H1 (cell line): Measurements from ENCODE around the gene GNB1L. TPM values are rescaled to one million over a fixed set of nuclear protein-coding genes. Genes with fewer than 3 reads are reported as not detected.

Source experiments
- CTCF ChIA-PET: fragments of 300-600 bp; sonication (Branson Sonifier 250); formaldehyde crosslinking; loops from one replicate; lab custom pipeline; 2021; ENCODE audit not compliant: partially characterized antibody; lab: Charles Lee
- POLR2A ChIA-PET: fragments of 300-600 bp; sonication (Branson Sonifier 250); formaldehyde crosslinking; loops from one replicate; lab custom pipeline; 2021; ENCODE audit warnings: inconsistent platforms; ENCODE audit not compliant: partially characterized antibody; lab: Charles Lee
- DNase-seq, 2 experiments: peaks; one replicate each; pipeline versions ENCODE4 v3.0.0 to v3.0.0-alpha.2; 2010 to 2022; ENCODE audit warnings: low spot score in 2 of 2, low read depth in 1 of 2, mixed read lengths in 1 of 2
- FAIRE-seq: peaks from 2 replicates; lab custom pipeline; 2011; peaks lifted over from hg19 to GRCh38; lab: Jason Lieb, UNC
- H2AFZ ChIP-seq: 2 replicates; pipeline ENCODE4 v1.8.1; 2012; ENCODE audit warnings: low read length, inconsistent platforms
- H2AK5ac ChIP-seq: 2 replicates; pipeline ENCODE4 v1.6.1; 2013; ENCODE audit warnings: low read depth, low read length
- H2BK120ac ChIP-seq: replicated peaks from 2 replicates; pipeline ENCODE3; 2013; ENCODE audit warnings: low read depth, low read length, inconsistent platforms
- H2BK12ac ChIP-seq: 2 replicates; pipeline ENCODE4 v1.6.1; 2013; ENCODE audit warnings: low read depth, low read length
- H2BK15ac ChIP-seq: 2 replicates; pipeline ENCODE4 v1.6.1; 2013; ENCODE audit warnings: low read length
- H2BK20ac ChIP-seq: 2 replicates; pipeline ENCODE4 v1.6.1; 2013; ENCODE audit warnings: low read length
- H2BK5ac ChIP-seq: 2 replicates; pipeline ENCODE4 v1.6.1; 2013; ENCODE audit warnings: low read depth, low read length
- H3K14ac ChIP-seq: 2 replicates; pipeline ENCODE4 v1.6.1; 2013; ENCODE audit warnings: inconsistent platforms; ENCODE audit not compliant: insufficient read length
- H3K18ac ChIP-seq: 2 replicates; pipeline ENCODE4 v1.6.1; 2013; ENCODE audit warnings: low read length; ENCODE audit errors: extremely low read depth
- H3K23ac ChIP-seq: 2 replicates; pipeline ENCODE4 v1.6.1; 2013; ENCODE audit warnings: inconsistent platforms; ENCODE audit not compliant: insufficient read length
- H3K23me2 ChIP-seq: 2 replicates; pipeline ENCODE4 v1.6.1; 2013; ENCODE audit warnings: low read depth, low read length
- H3K27ac ChIP-seq: 2 replicates; pipeline ENCODE4 v1.6.1; 2011; ENCODE audit warnings: low read depth, low read length, inconsistent platforms
- H3K27me3 ChIP-seq, 4 experiments: replicated peaks in 1 of 4; 1 replicate in 1 of 4; 2 replicates in 3 of 4; pipeline versions ENCODE4 v1.6.1 to v1.8.1; 2011 to 2013; ENCODE audit warnings: low read length in 3 of 4, mild to moderate bottlenecking in 3 of 4, inconsistent platforms in 2 of 4, mixed read lengths in 2 of 4, moderate library complexity in 1 of 4; ENCODE audit not compliant: control insufficient read depth in 3 of 4, insufficient read depth in 3 of 4; ENCODE audit errors: extremely low read depth in 1 of 4
- H3K36me3 ChIP-seq, 4 experiments: 2 replicates each; pipeline versions ENCODE4 v1.6.1 to v1.8.1; 2011 to 2013; ENCODE audit warnings: mild to moderate bottlenecking in 4 of 4, low read length in 3 of 4, moderate library complexity in 2 of 4, control low read depth in 1 of 4, inconsistent platforms in 1 of 4; ENCODE audit not compliant: insufficient read depth in 4 of 4, control insufficient read depth in 2 of 4
- H3K4ac ChIP-seq: replicated peaks from 2 replicates; pipeline ENCODE3; 2013; ENCODE audit warnings: low read length, low read depth, mixed read lengths, inconsistent platforms; ENCODE audit not compliant: insufficient read length
- H3K4me1 ChIP-seq, 4 experiments: replicated peaks in 1 of 4; 1 replicate in 1 of 4; 2 replicates in 3 of 4; pipeline versions ENCODE4 v1.6.1 to v1.8.1; 2011 to 2013; ENCODE audit warnings: low read length in 3 of 4, inconsistent platforms in 2 of 4, mixed read lengths in 1 of 4; ENCODE audit not compliant: insufficient read depth in 4 of 4, control insufficient read depth in 3 of 4
- H3K4me2 ChIP-seq, 2 experiments: 2 replicates each; pipeline versions ENCODE4 v1.6.1 to v1.8.1; 2011 to 2013; ENCODE audit warnings: low read depth in 2 of 2, low read length in 2 of 2, control low read depth in 1 of 2, inconsistent platforms in 1 of 2, mild to moderate bottlenecking in 1 of 2; ENCODE audit not compliant: insufficient read depth in 1 of 2
- H3K4me3 ChIP-seq, 4 experiments: fragments of 200-600, 300-600 bp in 1 of 4; sonication (generic), shearing (Covaris generic), sonication (Bioruptor Twin) in 1 of 4; 2 replicates each; pipeline versions ENCODE4 v1.5.1 to v1.8.1; 2011 to 2016; ENCODE audit warnings: low read length in 4 of 4, low read depth in 3 of 4, control low read depth in 2 of 4, inconsistent platforms in 2 of 4, mild to moderate bottlenecking in 2 of 4, mixed read lengths in 1 of 4, moderate library complexity in 1 of 4; ENCODE audit not compliant: insufficient read depth in 2 of 4; ENCODE audit errors: extremely low read depth in 1 of 4
- H3K56ac ChIP-seq: replicated peaks from 2 replicates; pipeline ENCODE3; 2013; ENCODE audit warnings: low read depth, mild to moderate bottlenecking, mixed read lengths, low read length, inconsistent platforms; ENCODE audit not compliant: insufficient read length
- H3K79me1 ChIP-seq: 2 replicates; pipeline ENCODE4 v1.6.1; 2013; ENCODE audit warnings: low read depth, low read length, control low read depth
- H3K79me2 ChIP-seq, 2 experiments: 2 replicates each; pipeline versions ENCODE4 v1.6.1 to v1.8.1; 2012 to 2013; ENCODE audit warnings: low read length in 2 of 2, mild to moderate bottlenecking in 2 of 2, inconsistent platforms in 1 of 2; ENCODE audit not compliant: insufficient read depth in 2 of 2, control insufficient read depth in 1 of 2
- H3K9ac ChIP-seq, 4 experiments: replicated peaks in 1 of 4; 1 replicate in 1 of 4; 2 replicates in 3 of 4; pipeline versions ENCODE4 v1.6.1 to v1.8.1; 2011 to 2013; ENCODE audit warnings: low read depth in 3 of 4, low read length in 3 of 4, control low read depth in 2 of 4, mild to moderate bottlenecking in 2 of 4, moderate library complexity in 2 of 4, inconsistent platforms in 1 of 4; ENCODE audit errors: extremely low read depth in 1 of 4
- H3K9me3 ChIP-seq, 2 experiments: 2 replicates each; pipeline versions ENCODE4 v1.6.1 to v1.8.1; 2012 to 2013; ENCODE audit warnings: mild to moderate bottlenecking in 2 of 2, moderate library complexity in 2 of 2, control low read depth in 1 of 2, inconsistent platforms in 1 of 2, low read depth in 1 of 2, low read length in 1 of 2, mixed read lengths in 1 of 2; ENCODE audit not compliant: insufficient read depth in 2 of 2
- H4K20me1 ChIP-seq, 2 experiments: replicated peaks in 1 of 2; 2 replicates each; pipeline versions ENCODE3 to v1.8.1; 2011 to 2013; ENCODE audit warnings: inconsistent platforms in 2 of 2, low read length in 2 of 2, mild to moderate bottlenecking in 1 of 2; ENCODE audit not compliant: insufficient read depth in 2 of 2, control insufficient read depth in 1 of 2
- H4K5ac ChIP-seq: 2 replicates; pipeline ENCODE4 v1.6.1; 2013; ENCODE audit warnings: low read length, low read depth, mixed read lengths, inconsistent platforms; ENCODE audit not compliant: insufficient read length
- H4K8ac ChIP-seq: 2 replicates; pipeline ENCODE4 v1.8.0; 2013; ENCODE audit warnings: mild to moderate bottlenecking, moderate library complexity, low read length, inconsistent platforms; ENCODE audit not compliant: insufficient read depth; ENCODE audit errors: extremely low read depth
- H4K91ac ChIP-seq: replicated peaks from 2 replicates; pipeline ENCODE3; 2013; ENCODE audit warnings: low read length, mixed read lengths, inconsistent platforms; ENCODE audit not compliant: insufficient read length
- HDAC6 ChIP-seq: IDR thresholded peaks from one replicate; pipeline ENCODE4 v1.7.1; 2012; ENCODE audit warnings: low read depth, mild to moderate bottlenecking, inconsistent platforms, low read length, moderate library complexity
- RNF2 ChIP-seq: fragments of 200-900, 300-1000 bp; sonication (generic); IDR thresholded peaks from 2 replicates; pipeline ENCODE4 v1.7.1; 2016; ENCODE audit warnings: borderline replicate concordance, low read depth, mild to moderate bottlenecking, antibody characterized with exemption, low read length; ENCODE audit not compliant: poor library complexity, severe bottlenecking; ENCODE audit errors: missing control alignments
- WGBS, 2 experiments: shearing (Covaris generic) in 1 of 2; methylation state at CpG; one replicate each; pipeline versions ENCODE4 v1.1.6 to v1.1.7; 2013 to 2015; ENCODE audit warnings: low lambda C conversion rate in 2 of 2, mixed read lengths in 2 of 2, inconsistent platforms in 1 of 2, low coverage in 1 of 2, missing lambda C conversion rate in 1 of 2; ENCODE audit not compliant: insufficient replicate concordance in 2 of 2, insufficient coverage in 1 of 2, insufficient read length in 1 of 2; ENCODE audit errors: extremely low coverage in 1 of 2, missing lambda C conversion rate in 1 of 2; 5-methylcytosine and 5-hydroxymethylcytosine counted together
- polyA plus RNA-seq, 7 experiments: library from polyadenylated mRNA; depleted of rRNA in 3 of 7; stranded (reverse) in 5 of 7; unstranded in 2 of 7; fragments of >200 nt in 5 of 7; fragments of 200-250 nt in 2 of 7; gene quantifications; 1 replicate in 5 of 7; 2 replicates in 1 of 7; 4 replicates in 1 of 7; pipeline versions ENCODE4 v1.2.1 to v1.2.3, GENCODE V29; 2011 to 2013; ENCODE audit warnings: missing spikeins in 2 of 7, mixed read lengths in 2 of 7
- total RNA-seq: library from RNA; stranded (reverse); fragmentation: NEBNext Ultra II Directional; extraction: Animal tissue kit (Norgen Biotek cat#: 25700); gene quantifications from 2 replicates; pipeline ENCODE4 v1.2.1, GENCODE V29; 2021

GNB1L gene
- total and polyA plus RNA-seq, 2 of the 8 experiments (the other 6 are each of a cell fraction or from before 2014, with no cell fraction given), result 14.0 to 15.6 TPM

- ChIA-PET POLR2A (no interaction called here), CTCF (interaction anchor here (0.7 to 5.0 kb wide), 10 partner anchors 9 to 211 kb away, joined by 3 to 43 read pairs (median 6); partner anchors contain the start of genes GNB1L and RTL10)
- Histone ChIP-seq H2AFZ (no peak overlapping the region), H3K23ac (no peak overlapping the region), H3K9ac (no peak overlapping the region), H3K36me3 (no peaks in the 10 kb centered on the region), H3K14ac (no peak overlapping the region), H3K79me2 (no peaks in the 10 kb centered on the region), H3K56ac (no peak overlapping the region), H2AK5ac (no peak overlapping the region), H3K18ac (no peak overlapping the region), H3K4me1 (peaks cover 0 to 15% (median 2%) of the 10 kb centered on the region in 4 experiments; a peak in 3 of 7 replicates), H4K91ac (no peak overlapping the region), H3K23me2 (no peaks in the 10 kb centered on the region; the same call in 1 of the 2 replicates), H3K4me2 (no peak overlapping the region), H2BK15ac (no peak overlapping the region), H2BK12ac (0 out of 2 replicates have a peak overlapping the region, but pooled peaks have one; percentile 17), H4K20me1 (peaks cover 0 to 1% of the 10 kb centered on the region in 2 experiments), H2BK120ac (no peak overlapping the region), H2BK5ac (no peak overlapping the region), H3K9me3 (no peaks in the 10 kb centered on the region), H3K27ac (no peak overlapping the region), H3K4ac (peak overlapping the region; percentile 53), H3K79me1 (no peaks in the 10 kb centered on the region), H2BK20ac (no peak overlapping the region), H3K27me3 (no peaks in the 10 kb centered on the region; a peak in 1 of 7 replicates), H4K5ac (no peak overlapping the region), H3K4me3 (no peak overlapping the region), H4K8ac (peak overlapping the region; percentile 3; the same call in 1 of the 2 replicates)
- DNase-seq (no peak), FAIRE-seq (no peak)
- 91% methylated on average over 20 of the region's 21 CpGs; no CpG with 5 or more reads in 1 of the 2 experiments for WGBS, 2 experiments
- no peak for TF ChIP-seq RNF2
- TF ChIP-seq HDAC6, result no peak
Observed at GRCh38 chr22:19742160-19743066, 112.3 kb downstream of the GNB1L start.
